Measurements from ENCODE around the gene DDX46. TPM values are rescaled to one million over a fixed set of nuclear protein-coding genes. Genes with fewer than 3 reads are reported as not detected.
A peak's percentile ranks its signal among the peaks of the same experiment; 100 is the strongest.

The DDX46 gene
- total RNA-seq, 1 donor from 2014 or later = 59.4 TPM

DNA sequence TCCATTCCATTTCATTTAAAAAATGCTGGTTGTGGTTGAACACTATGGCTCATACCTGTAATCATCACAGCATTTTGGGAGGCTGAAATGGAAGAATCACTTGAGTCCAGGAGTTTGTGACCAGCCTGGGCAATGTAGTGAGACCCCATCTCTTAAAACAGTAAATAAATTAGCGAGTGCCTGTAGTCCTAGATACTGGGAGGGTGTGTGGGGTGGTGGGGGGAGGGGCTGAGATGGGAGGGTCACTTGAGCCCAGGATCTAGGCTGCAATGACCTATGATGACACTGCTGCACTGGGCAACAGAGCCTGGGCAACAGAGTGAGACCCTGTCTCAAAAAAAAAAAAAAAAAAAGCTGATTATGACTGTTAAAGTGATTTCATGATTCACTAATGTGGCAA, 29.1 kb downstream of the DDX46 start:
- no peak for DNase-seq (ENCODE audit: low spot score)
- no peak overlapping the region for H3K4me3 Mint-ChIP-seq (ENCODE audit: unreplicated experiment)
- no peaks in the 10 kb centered on the region for H3K9me3 Mint-ChIP-seq (ENCODE audit: unreplicated experiment)
- no peak overlapping the region for H3K27ac Mint-ChIP-seq (ENCODE audit: unreplicated experiment)
- no peaks in the 10 kb centered on the region for H3K27me3 Mint-ChIP-seq (ENCODE audit: unreplicated experiment)
- TF ChIP-seq, protein P1, sequence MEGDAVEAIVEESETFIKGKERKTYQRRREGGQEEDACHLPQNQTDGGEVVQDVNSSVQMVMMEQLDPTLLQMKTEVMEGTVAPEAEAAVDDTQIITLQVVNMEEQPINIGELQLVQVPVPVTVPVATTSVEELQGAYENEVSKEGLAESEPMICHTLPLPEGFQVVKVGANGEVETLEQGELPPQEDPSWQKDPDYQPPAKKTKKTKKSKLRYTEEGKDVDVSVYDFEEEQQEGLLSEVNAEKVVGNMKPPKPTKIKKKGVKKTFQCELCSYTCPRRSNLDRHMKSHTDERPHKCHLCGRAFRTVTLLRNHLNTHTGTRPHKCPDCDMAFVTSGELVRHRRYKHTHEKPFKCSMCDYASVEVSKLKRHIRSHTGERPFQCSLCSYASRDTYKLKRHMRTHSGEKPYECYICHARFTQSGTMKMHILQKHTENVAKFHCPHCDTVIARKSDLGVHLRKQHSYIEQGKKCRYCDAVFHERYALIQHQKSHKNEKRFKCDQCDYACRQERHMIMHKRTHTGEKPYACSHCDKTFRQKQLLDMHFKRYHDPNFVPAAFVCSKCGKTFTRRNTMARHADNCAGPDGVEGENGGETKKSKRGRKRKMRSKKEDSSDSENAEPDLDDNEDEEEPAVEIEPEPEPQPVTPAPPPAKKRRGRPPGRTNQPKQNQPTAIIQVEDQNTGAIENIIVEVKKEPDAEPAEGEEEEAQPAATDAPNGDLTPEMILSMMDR (IDR thresholded peaks at IDR 0.05; ENCODE audit: unreplicated experiment) = no peak
- no peaks in the 10 kb centered on the region for H3K4me1 Mint-ChIP-seq (ENCODE audit: unreplicated experiment)
- peaks cover 36% of the 10 kb centered on the region for H3K36me3 Mint-ChIP-seq (ENCODE audit: low read depth, unreplicated experiment)

DNA sequence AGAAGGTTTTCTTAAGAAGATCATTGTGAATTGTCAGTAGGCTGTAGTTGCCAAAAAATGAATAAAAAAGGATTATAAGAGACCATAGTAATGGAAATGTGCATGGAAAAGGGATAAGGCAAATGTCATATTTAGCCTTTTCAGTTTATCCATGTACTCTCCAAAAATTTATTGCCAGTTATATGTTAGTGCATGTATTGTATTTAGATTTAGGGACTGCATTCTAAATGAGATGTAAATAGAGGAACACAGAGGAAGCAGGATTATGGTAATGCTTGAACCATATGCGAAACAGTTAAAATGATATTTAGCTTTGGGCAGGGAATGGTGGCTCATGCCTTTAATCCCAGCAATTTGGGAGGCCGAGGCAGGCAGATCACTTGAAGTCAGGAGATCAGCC, 33.0 kb downstream of the DDX46 start:
- no peak for DNase-seq (ENCODE audit: low spot score)
- Mint-ChIP-seq H3K27me3 (ENCODE audit: unreplicated experiment) (no peaks in the 10 kb centered on the region), H3K4me3 (ENCODE audit: unreplicated experiment) (no peak overlapping the region), H3K4me1 (ENCODE audit: unreplicated experiment) (peaks cover 7% of the 10 kb centered on the region), H3K36me3 (ENCODE audit: low read depth, unreplicated experiment) (peaks cover 40% of the 10 kb centered on the region), H3K27ac (ENCODE audit: unreplicated experiment) (no peak overlapping the region), H3K9me3 (ENCODE audit: unreplicated experiment) (no peaks in the 10 kb centered on the region)
- TF ChIP-seq, protein P1 (IDR thresholded peaks at IDR 0.05; ENCODE audit: unreplicated experiment) = no peak

DNA sequence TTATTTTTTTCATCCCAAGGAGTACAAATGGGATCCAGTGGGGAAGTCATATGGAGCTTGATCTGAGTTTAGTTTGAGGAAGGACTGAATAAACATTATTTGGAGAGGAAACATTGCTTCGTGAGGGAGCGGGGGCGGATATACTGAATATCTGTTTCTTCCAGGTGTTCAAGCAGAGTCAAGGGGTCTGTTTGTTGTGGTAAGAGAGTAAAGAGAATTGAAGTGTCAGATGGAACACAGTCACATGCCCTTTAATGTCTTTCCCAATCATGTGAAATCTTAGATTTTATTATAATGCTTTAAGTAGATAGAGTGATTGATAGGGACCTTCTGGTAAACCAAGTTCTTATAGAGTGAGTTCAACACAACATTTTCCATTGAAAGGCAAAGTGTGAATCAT, 33.7 kb downstream of the DDX46 start:
- H3K27me3 Mint-ChIP-seq (ENCODE audit: unreplicated experiment) = no peaks in the 10 kb centered on the region
- TF ChIP-seq, protein P1 (IDR thresholded peaks at IDR 0.05; ENCODE audit: unreplicated experiment) = no peak
- peaks cover 7% of the 10 kb centered on the region for H3K4me1 Mint-ChIP-seq (ENCODE audit: unreplicated experiment)
- H3K36me3 Mint-ChIP-seq (ENCODE audit: low read depth, unreplicated experiment) = peaks cover 35% of the 10 kb centered on the region
- no peaks in the 10 kb centered on the region for H3K9me3 Mint-ChIP-seq (ENCODE audit: unreplicated experiment)
- no peak overlapping the region for H3K27ac Mint-ChIP-seq (ENCODE audit: unreplicated experiment)
- DNase-seq (ENCODE audit: low spot score) = no peak
- H3K4me3 Mint-ChIP-seq (ENCODE audit: unreplicated experiment) = no peak overlapping the region

DNA sequence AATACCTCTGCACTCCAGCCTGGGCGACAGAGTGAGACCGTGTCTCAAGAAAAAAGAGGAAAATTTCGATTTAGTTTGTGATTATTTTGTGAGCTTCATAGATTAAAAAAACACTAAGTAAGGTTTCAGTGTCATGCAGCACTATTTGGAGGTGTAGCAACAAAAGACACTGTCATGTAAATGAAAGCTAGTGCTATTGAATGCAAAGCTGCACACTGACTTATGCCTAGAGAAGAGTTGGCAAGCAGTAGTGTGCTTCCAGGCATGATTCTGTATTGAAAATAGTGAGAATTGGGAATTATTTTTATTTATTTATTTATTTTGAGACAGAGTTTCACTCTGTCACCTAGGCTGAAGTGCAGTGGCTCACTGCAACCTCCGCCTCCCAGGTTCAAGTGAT, 34.5 kb downstream of the DDX46 start:
- Mint-ChIP-seq H3K27ac (ENCODE audit: unreplicated experiment) (no peak overlapping the region), H3K27me3 (ENCODE audit: unreplicated experiment) (no peaks in the 10 kb centered on the region), H3K4me1 (ENCODE audit: unreplicated experiment) (peaks cover 7% of the 10 kb centered on the region), H3K36me3 (ENCODE audit: low read depth, unreplicated experiment) (peaks cover 34% of the 10 kb centered on the region), H3K9me3 (ENCODE audit: unreplicated experiment) (no peaks in the 10 kb centered on the region), H3K4me3 (ENCODE audit: unreplicated experiment) (no peak overlapping the region)
- DNase-seq (ENCODE audit: low spot score) = no peak
- TF ChIP-seq, protein P1 (IDR thresholded peaks at IDR 0.05; ENCODE audit: unreplicated experiment) = no peak

DNA sequence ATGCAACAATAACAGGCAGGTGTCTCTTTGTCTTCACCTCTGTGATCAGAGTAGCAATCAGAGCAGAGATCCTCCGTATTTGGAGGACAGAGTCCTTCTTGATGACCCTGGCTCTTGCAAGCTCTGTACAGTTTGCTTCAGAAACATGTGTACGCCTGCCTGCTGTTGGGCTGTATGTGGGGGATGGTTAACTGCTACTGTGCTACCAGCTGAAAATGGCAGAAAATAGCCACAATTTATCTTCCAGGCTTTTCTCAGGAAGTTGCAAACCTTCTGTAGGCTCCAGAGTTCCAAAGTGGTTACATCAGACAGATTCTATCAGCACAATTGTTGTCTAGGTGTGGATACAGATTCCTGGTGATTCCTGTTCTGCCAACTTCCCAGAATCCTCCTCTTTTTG, 35.5 kb downstream of the DDX46 start:
- H3K9me3 Mint-ChIP-seq (ENCODE audit: unreplicated experiment) = no peaks in the 10 kb centered on the region
- H3K4me3 Mint-ChIP-seq (ENCODE audit: unreplicated experiment) = no peak overlapping the region
- H3K27me3 Mint-ChIP-seq (ENCODE audit: unreplicated experiment) = no peaks in the 10 kb centered on the region
- peaks cover 37% of the 10 kb centered on the region for H3K36me3 Mint-ChIP-seq (ENCODE audit: low read depth, unreplicated experiment)
- peaks cover 7% of the 10 kb centered on the region for H3K4me1 Mint-ChIP-seq (ENCODE audit: unreplicated experiment)
- TF ChIP-seq, protein P1 (IDR thresholded peaks at IDR 0.05; ENCODE audit: unreplicated experiment) = no peak
- peak overlapping the region; percentile 86 for H3K27ac Mint-ChIP-seq (ENCODE audit: unreplicated experiment)
- DNase-seq (ENCODE audit: low spot score) = no peak

Data from endothelial cell (in vitro differentiated cells).